Activated CD4-positive, alpha-beta T cell treated with anti-CD3 and anti-CD28 coated beads, Interleukin-2, Interleukin-6, amounts not matched to agents 100 ng/mL and 50 ng/mL, durations not matched to agents 16 hours and 8 hours (primary cell): Measurements from ENCODE around the gene CD96.
"Not testable (repeated sequence)": the region's sequence is repeated elsewhere in the genome, so short reads cannot be mapped to it uniquely, and the experiment has no call there.

ENCODE experiments used
- DNase-seq: peaks from one replicate; pipeline ENCODE4 v3.0.0-alpha.2; 2020

Gene CD96

GRCh38 chr3:111629018-111629417, 87.0 kb downstream of the CD96 start:
- DNase-seq = not testable (repeated sequence)

- not testable (repeated sequence) for DNase-seq
Measured at GRCh38 chr3:111630638-111631037, 88.6 kb downstream of the CD96 start.

- DNase-seq = no peak
Measured at GRCh38 chr3:111635403-111635802, 93.4 kb downstream of the CD96 start.

GRCh38 chr3:111636366-111636885, 94.4 kb downstream of the CD96 start:
- no peak for DNase-seq

- no peak for DNase-seq
Measured at GRCh38 chr3:111639316-111639715, 97.3 kb downstream of the CD96 start.

GRCh38 chr3:111648991-111649579, 107.1 kb downstream of the CD96 start:
- no peak for DNase-seq

- DNase-seq = no peak
Measured at GRCh38 chr3:111650378-111651275, 108.6 kb downstream of the CD96 start.

- peak; percentile 44 for DNase-seq
Measured at GRCh38 chr3:111652492-111653180, 110.6 kb downstream of the CD96 start.

- DNase-seq = no peak
Measured at GRCh38 chr3:111653766-111654165, 111.8 kb downstream of the CD96 start.

GRCh38 chr3:111662012-111662411, 120.0 kb downstream of the CD96 start:
- DNase-seq = no peak

- DNase-seq = no peak
Measured at GRCh38 chr3:111662907-111663306, 120.9 kb downstream of the CD96 start.

- peak; percentile 57 for DNase-seq
Measured at GRCh38 chr3:111666041-111666735, 124.2 kb downstream of the CD96 start.

- no peak for DNase-seq
Measured at GRCh38 chr3:111667170-111667569, 125.2 kb downstream of the CD96 start.

- peak; percentile 90 for DNase-seq
Measured at GRCh38 chr3:111667621-111668239, 125.7 kb downstream of the CD96 start.

GRCh38 chr3:111668326-111668725, 126.3 kb downstream of the CD96 start:
- DNase-seq = no peak

- peak; percentile 59 for DNase-seq
Measured at GRCh38 chr3:111668888-111669488, 127.0 kb downstream of the CD96 start.

GRCh38 chr3:111669926-111670630, 128.1 kb downstream of the CD96 start:
- DNase-seq = no peak

GRCh38 chr3:111672461-111672860, 130.5 kb downstream of the CD96 start:
- DNase-seq = not testable (repeated sequence)

GRCh38 chr3:111675846-111676210, 133.8 kb downstream of the CD96 start:
- DNase-seq = no peak

- DNase-seq = peak; percentile 74
Measured at GRCh38 chr3:111676211-111677006, 134.4 kb downstream of the CD96 start.
